ENCODE data around the gene KLF2. TPM values are rescaled to one million over a fixed set of nuclear protein-coding genes. Genes with fewer than 3 reads are reported as not detected.

Gene KLF2
- total RNA-seq, 4 donors from 2014 or later = 115 to 236 (median 167) TPM

DNA sequence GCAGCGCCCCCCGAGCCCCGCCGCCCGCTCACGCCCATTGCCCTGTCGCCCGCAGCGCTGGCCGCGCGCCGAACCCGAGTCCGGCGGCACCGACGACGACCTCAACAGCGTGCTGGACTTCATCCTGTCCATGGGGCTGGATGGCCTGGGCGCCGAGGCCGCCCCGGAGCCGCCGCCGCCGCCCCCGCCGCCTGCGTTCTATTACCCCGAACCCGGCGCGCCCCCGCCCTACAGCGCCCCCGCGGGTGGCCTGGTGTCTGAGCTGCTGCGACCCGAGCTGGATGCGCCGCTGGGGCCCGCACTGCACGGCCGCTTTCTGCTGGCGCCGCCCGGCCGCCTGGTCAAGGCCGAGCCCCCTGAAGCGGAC is 518 bp downstream of the KLF2 start:
- Histone ChIP-seq H3K27me3 (no peaks in the 10 kb centered on the region), H3K4me3 (peak overlapping the region; percentile 82 to 98 (median 94)), H3K4me1 (peaks cover 0 to 55% (median 26%) of the 10 kb centered on the region in 4 donors), H3K27ac (peak overlapping the region; percentile 95 to 98 (median 96)), H3K9me3 (no peaks in the 10 kb centered on the region), H3K36me3 (peaks cover 6 to 35% (median 19%) of the 10 kb centered on the region in 3 donors)
- TF ChIP-seq EP300 (IDR thresholded peaks at IDR 0.05) = no peak
- TF ChIP-seq CTCF (IDR thresholded peaks at IDR 0.05) = peak in 3 of 5 experiments; percentile 4 to 19 (median 10)
- no peak for DNase-seq (ENCODE audit: low spot score in 2 of 2)
- 15% methylated on average over 4 of the region's 52 CpGs; no CpG with 5 or more reads in 1 of the 2 donors for WGBS, 2 donors

GRCh38 chr19:16325641-16326400 is 1.2 kb downstream of the KLF2 start:
- peak in 1 of 2 donors; percentile 27 for TF ChIP-seq POLR2A (IDR thresholded peaks at IDR 0.05)
- peak in 1 of 2 donors; percentile 56 for TF ChIP-seq EP300 (IDR thresholded peaks at IDR 0.05)
- no peak for TF ChIP-seq CTCF (IDR thresholded peaks at IDR 0.05)
- Histone ChIP-seq H3K36me3 (peaks cover 6 to 35% (median 19%) of the 10 kb centered on the region in 3 donors), H3K27me3 (no peaks in the 10 kb centered on the region), H3K27ac (peak overlapping the region; percentile 80 to 98 (median 88)), H3K4me3 (peak overlapping the region; percentile 61 to 98 (median 78)), H3K9me3 (no peaks in the 10 kb centered on the region), H3K4me1 (peaks cover 0 to 55% (median 28%) of the 10 kb centered on the region in 4 donors)
- WGBS, 2 donors = 8 to 9% methylated on average over 32 to 50 of the region's 82 CpGs
- no peak for DNase-seq (ENCODE audit: low spot score in 2 of 2)

DNA sequence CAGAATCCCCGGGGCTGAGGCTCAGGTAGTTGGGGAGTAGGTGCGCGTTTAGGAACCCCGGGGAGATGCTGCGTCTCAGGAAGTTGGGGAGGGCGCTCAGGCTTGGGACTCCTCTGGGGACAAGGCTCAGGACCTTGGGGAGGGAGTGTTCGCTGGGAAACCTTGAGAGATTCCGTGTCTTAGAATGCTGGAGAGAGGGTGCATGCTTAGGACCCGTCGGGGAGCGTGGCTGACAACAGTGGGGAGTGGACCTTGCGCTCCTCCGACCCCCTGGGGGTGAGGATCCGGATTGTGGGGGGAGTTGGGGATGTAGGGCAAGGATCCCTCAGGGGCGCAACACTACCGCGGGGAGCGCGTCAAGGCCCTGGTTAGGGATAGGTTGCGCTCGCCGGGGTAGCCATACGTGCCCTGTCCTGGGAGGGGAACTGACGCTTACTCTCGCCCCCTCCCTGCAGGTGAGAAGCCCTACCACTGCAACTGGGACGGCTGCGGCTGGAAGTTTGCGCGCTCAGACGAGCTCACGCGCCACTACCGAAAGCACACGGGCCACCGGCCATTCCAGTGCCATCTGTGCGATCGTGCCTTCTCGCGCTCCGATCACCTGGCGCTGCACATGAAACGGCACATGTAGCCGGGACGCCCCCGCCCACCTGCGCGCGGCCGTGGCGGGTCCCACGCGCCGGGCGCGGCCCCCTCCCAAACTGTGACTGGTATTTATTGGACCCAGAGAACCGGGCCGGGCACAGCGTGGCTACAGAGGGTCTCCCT is 2.0 kb downstream of the KLF2 start:
- peak overlapping the region; percentile 61 to 98 (median 78) for H3K4me3 ChIP-seq
- H3K36me3 ChIP-seq = peaks cover 6 to 35% (median 19%) of the 10 kb centered on the region in 3 donors
- peak overlapping the region; percentile 80 to 98 (median 88) for H3K27ac ChIP-seq
- no peak for DNase-seq (ENCODE audit: low spot score in 2 of 2)
- H3K27me3 ChIP-seq = no peaks in the 10 kb centered on the region
- H3K9me3 ChIP-seq = no peaks in the 10 kb centered on the region
- peaks cover 0 to 59% (median 28%) of the 10 kb centered on the region in 4 donors for H3K4me1 ChIP-seq
- WGBS, 2 donors = 49 to 54% methylated on average over 55 to 56 of the region's 58 CpGs
- TF ChIP-seq CTCF (IDR thresholded peaks at IDR 0.05) = no peak
- TF ChIP-seq POLR2A (IDR thresholded peaks at IDR 0.05) = no peak
- peak in 1 of 2 donors; percentile 58 for TF ChIP-seq EP300 (IDR thresholded peaks at IDR 0.05)

DNA sequence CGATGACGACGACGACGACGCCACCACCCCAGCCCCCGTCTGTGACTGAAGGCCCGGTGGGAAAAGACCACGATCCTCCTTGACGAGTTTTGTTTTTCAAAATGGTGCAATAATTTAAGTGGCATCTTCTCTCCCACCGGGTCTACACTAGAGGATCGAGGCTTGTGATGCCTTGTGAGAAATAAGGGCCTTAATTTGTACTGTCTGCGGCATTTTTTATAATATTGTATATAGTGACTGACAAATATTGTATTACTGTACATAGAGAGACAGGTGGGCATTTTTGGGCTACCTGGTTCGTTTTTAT is 2.5 kb downstream of the KLF2 start:
- peak overlapping the region; percentile 61 to 98 (median 78) for H3K4me3 ChIP-seq
- peaks cover 0 to 59% (median 28%) of the 10 kb centered on the region in 4 donors for H3K4me1 ChIP-seq
- no peak for TF ChIP-seq POLR2A (IDR thresholded peaks at IDR 0.05)
- TF ChIP-seq CTCF (IDR thresholded peaks at IDR 0.05) = no peak
- no peak for TF ChIP-seq EP300 (IDR thresholded peaks at IDR 0.05)
- no peaks in the 10 kb centered on the region for H3K9me3 ChIP-seq
- no peak for DNase-seq (ENCODE audit: low spot score in 2 of 2)
- H3K27me3 ChIP-seq = no peaks in the 10 kb centered on the region
- WGBS, 2 donors = 55 to 60% methylated on average over 14 of the region's 14 CpGs
- H3K27ac ChIP-seq = peak overlapping the region; percentile 80 to 98 (median 88)
- peaks cover 6 to 35% (median 19%) of the 10 kb centered on the region in 3 donors for H3K36me3 ChIP-seq

DNA sequence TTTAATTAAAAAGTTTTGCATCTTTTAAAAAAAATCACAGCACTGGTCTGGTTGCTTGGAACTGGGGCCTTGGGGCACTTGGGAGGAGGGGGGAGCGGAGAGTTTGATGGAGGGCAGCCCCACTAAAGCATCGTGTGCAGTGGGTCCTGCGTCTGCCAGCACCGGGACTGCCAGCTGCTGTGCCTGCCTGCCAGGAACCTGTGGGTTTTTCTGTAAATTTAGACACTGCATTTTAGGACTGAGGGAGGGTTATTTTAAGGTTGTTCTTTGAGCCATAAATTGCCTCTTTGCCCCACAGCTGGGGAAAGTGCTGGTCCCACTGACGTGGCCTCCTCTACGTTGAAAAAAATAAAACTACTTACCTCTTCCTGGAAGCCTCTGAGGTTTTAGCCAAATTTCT is 2.9 kb downstream of the KLF2 start:
- Histone ChIP-seq H3K36me3 (peaks cover 6 to 35% (median 19%) of the 10 kb centered on the region in 3 donors), H3K27me3 (no peaks in the 10 kb centered on the region), H3K27ac (peak overlapping the region; percentile 80 to 98 (median 88)), H3K4me1 (peaks cover 0 to 58% (median 28%) of the 10 kb centered on the region in 4 donors), H3K4me3 (peak overlapping the region; percentile 61 to 98 (median 78)), H3K9me3 (no peaks in the 10 kb centered on the region)
- 39 to 59% methylated on average over 6 of the region's 6 CpGs for WGBS, 2 donors
- no peak for DNase-seq (ENCODE audit: low spot score in 2 of 2)
- TF ChIP-seq EP300 (IDR thresholded peaks at IDR 0.05) (no peak), POLR2A (IDR thresholded peaks at IDR 0.05) (no peak), CTCF (IDR thresholded peaks at IDR 0.05) (no peak)
